ENCODE measurements around the gene MAN1A2. TPM values are rescaled to one million over a fixed set of nuclear protein-coding genes. Genes with fewer than 3 reads are reported as not detected.

Gene MAN1A2
- total and polyA plus RNA-seq, 10 of the 15 experiments (the other 5 are each of a cell fraction or from before 2014, with no cell fraction given) = 2.8 to 23.6 (median 16.0) TPM

DNA sequence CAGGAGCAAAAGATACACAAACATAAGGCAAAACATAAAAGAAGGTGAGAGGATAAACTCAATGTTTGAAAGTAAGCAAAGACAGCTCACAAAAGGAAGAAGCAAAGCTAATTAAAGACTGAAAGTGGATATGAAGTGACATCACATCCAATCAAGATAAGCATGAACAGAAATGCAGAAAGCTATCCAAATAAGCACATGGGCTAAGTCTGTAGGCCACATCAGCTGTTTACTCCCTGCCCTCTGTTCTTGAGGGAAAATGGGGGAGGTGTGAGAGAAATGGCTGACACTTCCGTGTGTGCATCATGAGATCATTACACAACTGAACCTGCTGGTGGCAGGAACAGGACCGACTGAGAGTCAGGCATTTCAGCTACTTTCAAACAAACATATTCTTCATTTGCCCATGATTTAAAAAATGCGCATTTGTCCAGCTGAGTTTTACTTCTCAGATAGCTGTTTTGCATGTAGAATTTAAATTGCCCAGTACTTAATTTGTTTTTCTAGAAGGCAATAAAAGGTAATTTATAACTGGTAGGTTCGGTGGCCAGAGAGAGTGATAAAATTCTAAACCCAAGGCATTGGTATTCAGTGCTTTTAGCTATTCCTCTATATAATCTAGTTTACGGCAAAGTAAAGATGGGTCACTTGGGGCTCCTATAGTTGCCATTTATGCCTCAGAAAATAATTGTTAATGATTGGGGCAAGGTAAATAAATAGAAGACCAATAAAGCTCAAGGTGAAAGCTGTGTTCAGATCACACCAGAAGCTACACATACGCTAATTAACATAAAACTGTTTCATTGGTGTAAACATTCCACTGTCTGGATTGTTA is 27.2 kb upstream of the MAN1A2 start:
- in situ Hi-C loops (cut with MboI) = no loop called here

More for the DNA sequence above, 27.2 kb upstream of the MAN1A2 start:
- Histone ChIP-seq H3K9me3 (replicated peaks; ENCODE audit: control insufficient read depth, insufficient read depth, low read length) (no peaks in the 10 kb centered on the region), H3K36me3 (ENCODE audit: control insufficient read depth in 2 of 2, insufficient read depth in 2 of 2, low read length in 1 of 2) (no peaks in the 10 kb centered on the region), H2AFZ (ENCODE audit: control insufficient read depth, low read depth, low read length) (peak overlapping the region; percentile 66), H3K4me3 (no peak overlapping the region), H3K4me1 (ENCODE audit: control insufficient read depth, insufficient read depth, low read length) (no peaks in the 10 kb centered on the region), H3K27ac (ENCODE audit: control insufficient read depth, insufficient read depth) (no peak overlapping the region), H3K9ac (ENCODE audit: control insufficient read depth, insufficient read depth, low read length) (no peak overlapping the region), H3K4me2 (ENCODE audit: control insufficient read depth, insufficient read depth) (no peak overlapping the region), H3K27me3 (replicated peaks in 1 of 2; ENCODE audit: control insufficient read depth in 2 of 2, insufficient read depth in 2 of 2, low read length in 1 of 2) (no peaks in the 10 kb centered on the region; a peak in 1 of 4 replicates), H3K79me2 (ENCODE audit: control insufficient read depth, insufficient read depth, low read length) (no peaks in the 10 kb centered on the region), H4K20me1 (ENCODE audit: control insufficient read depth, insufficient read depth) (no peaks in the 10 kb centered on the region)
- DNase-seq (ENCODE audit: low read depth, low spot score) = no peak
- FAIRE-seq = no peak
- RAD21 ChIA-PET (ENCODE audit: unreplicated experiment) = interaction anchor here (1.0 to 1.2 kb wide), 2 partner anchors 23 to 196 kb away, joined by 3 read pairs; no protein-coding TSS in a partner anchor
- POLR2A ChIA-PET = no interaction called here
- CTCF ChIA-PET = interaction anchor here (0.9 to 3.6 kb wide), 6 partner anchors 19 to 174 kb away, joined by 3 to 15 read pairs (median 3); no protein-coding TSS in a partner anchor
- intact Hi-C loops (cut with micrococcal nuclease; ENCODE audit: unreplicated experiment) = no loop called here
- no TSS peak for BruUV-seq (replicated peaks)
- no peak for TF ChIP-seq NFYA (IDR thresholded peaks at IDR 0.05; ENCODE audit: borderline replicate concordance, low read depth, low read length)
- TF ChIP-seq, protein P1, sequence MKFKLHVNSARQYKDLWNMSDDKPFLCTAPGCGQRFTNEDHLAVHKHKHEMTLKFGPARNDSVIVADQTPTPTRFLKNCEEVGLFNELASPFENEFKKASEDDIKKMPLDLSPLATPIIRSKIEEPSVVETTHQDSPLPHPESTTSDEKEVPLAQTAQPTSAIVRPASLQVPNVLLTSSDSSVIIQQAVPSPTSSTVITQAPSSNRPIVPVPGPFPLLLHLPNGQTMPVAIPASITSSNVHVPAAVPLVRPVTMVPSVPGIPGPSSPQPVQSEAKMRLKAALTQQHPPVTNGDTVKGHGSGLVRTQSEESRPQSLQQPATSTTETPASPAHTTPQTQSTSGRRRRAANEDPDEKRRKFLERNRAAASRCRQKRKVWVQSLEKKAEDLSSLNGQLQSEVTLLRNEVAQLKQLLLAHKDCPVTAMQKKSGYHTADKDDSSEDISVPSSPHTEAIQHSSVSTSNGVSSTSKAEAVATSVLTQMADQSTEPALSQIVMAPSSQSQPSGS (IDR thresholded peaks at IDR 0.05; ENCODE audit: low read length) = no peak
- TF ChIP-seq YY1 (IDR thresholded peaks at IDR 0.05; ENCODE audit: low read depth, low read length) = peak; percentile 86
- TF ChIP-seq CREB1 (IDR thresholded peaks at IDR 0.05; ENCODE audit: low read depth) = no peak
- TF ChIP-seq ZNF384 (IDR thresholded peaks at IDR 0.05; ENCODE audit: borderline replicate concordance, low read depth, low read length) = no peak
- TF ChIP-seq POLR2AphosphoS2 (IDR thresholded peaks at IDR 0.05; ENCODE audit: low read depth, low read length) = no peak
- SMC1A ChIA-PET (ENCODE audit: uncharacterized antibody, unreplicated experiment) = interaction anchor here (0.7 to 2.2 kb wide), 6 partner anchors 20 to 195 kb away, joined by 3 to 7 read pairs (median 4); no protein-coding TSS in a partner anchor
- 55% methylated on average over 6 of the region's 6 CpGs for WGBS (ENCODE audit: insufficient coverage, insufficient replicate concordance, low lambda C conversion rate, missing lambda C conversion rate)
- peak; percentile 68; the same call in 2 of the 3 replicates for ATAC-seq
